ENCODE measurements around the gene GPR52. TPM values are rescaled to one million over a fixed set of nuclear protein-coding genes. Genes with fewer than 3 reads are reported as not detected.

Gene GPR52
- total RNA-seq, 2 donors from 2014 or later, result 0.98 to 1.1 TPM

- Histone ChIP-seq H3K4me1 (peaks cover 0 to 3% of the 10 kb centered on the region in 2 donors), H3K36me3 (no peaks in the 10 kb centered on the region), H3K9me3 (no peaks in the 10 kb centered on the region), H3K27ac (no peak overlapping the region), H3K4me3 (no peak overlapping the region), H3K27me3 (no peaks in the 10 kb centered on the region)
- no peak for TF ChIP-seq CTCF (IDR thresholded peaks at IDR 0.05)
- DNase-seq (ENCODE audit: low spot score), result no peak
These were observed 14.3 kb upstream of the GPR52 start for GRCh38 chr1:174433451-174433850.

- DNase-seq (ENCODE audit: low spot score), result no peak
- no peaks in the 10 kb centered on the region for H3K27me3 ChIP-seq
- no peak overlapping the region for H3K27ac ChIP-seq
- no peaks in the 10 kb centered on the region for H3K36me3 ChIP-seq
- no peak overlapping the region for H3K4me3 ChIP-seq
- no peak for TF ChIP-seq CTCF (IDR thresholded peaks at IDR 0.05)
- peaks cover 0 to 24% of the 10 kb centered on the region in 2 donors for H3K4me1 ChIP-seq
- H3K9me3 ChIP-seq, result peaks cover 0 to 4% of the 10 kb centered on the region in 2 donors
These were observed 2.4 kb upstream of the GPR52 start for GRCh38 chr1:174445351-174445750.

GRCh38 chr1:174445817-174446216 lies 1.9 kb upstream of the GPR52 start:
- no peak for TF ChIP-seq CTCF (IDR thresholded peaks at IDR 0.05)
- Histone ChIP-seq H3K27me3 (no peaks in the 10 kb centered on the region), H3K4me3 (no peak overlapping the region), H3K9me3 (peaks cover 0 to 4% of the 10 kb centered on the region in 2 donors), H3K36me3 (no peaks in the 10 kb centered on the region), H3K27ac (no peak overlapping the region), H3K4me1 (peaks cover 0 to 24% of the 10 kb centered on the region in 2 donors)
- DNase-seq (ENCODE audit: low spot score), result no peak

GRCh38 chr1:174448531-174448883 lies 743 bp downstream of the GPR52 start:
- peaks cover 0 to 4% of the 10 kb centered on the region in 2 donors for H3K9me3 ChIP-seq
- no peak overlapping the region for H3K4me3 ChIP-seq
- no peak overlapping the region for H3K27ac ChIP-seq
- no peaks in the 10 kb centered on the region for H3K27me3 ChIP-seq
- DNase-seq (ENCODE audit: low spot score), result no peak
- TF ChIP-seq CTCF (IDR thresholded peaks at IDR 0.05), result no peak
- H3K36me3 ChIP-seq, result no peaks in the 10 kb centered on the region
- H3K4me1 ChIP-seq, result peaks cover 0 to 24% of the 10 kb centered on the region in 2 donors

- Histone ChIP-seq H3K4me3 (no peak overlapping the region), H3K9me3 (no peaks in the 10 kb centered on the region), H3K27ac (no peak overlapping the region), H3K27me3 (no peaks in the 10 kb centered on the region), H3K36me3 (no peaks in the 10 kb centered on the region), H3K4me1 (peaks cover 0 to 24% of the 10 kb centered on the region in 2 donors)
- no peak for TF ChIP-seq CTCF (IDR thresholded peaks at IDR 0.05)
- DNase-seq (ENCODE audit: low spot score), result no peak
These were observed 1.2 kb downstream of the GPR52 start for GRCh38 chr1:174448974-174449373.

- H3K36me3 ChIP-seq, result no peaks in the 10 kb centered on the region
- H3K9me3 ChIP-seq, result no peaks in the 10 kb centered on the region
- no peak for TF ChIP-seq CTCF (IDR thresholded peaks at IDR 0.05)
- H3K4me1 ChIP-seq, result peaks cover 0 to 18% of the 10 kb centered on the region in 2 donors
- no peaks in the 10 kb centered on the region for H3K27me3 ChIP-seq
- H3K4me3 ChIP-seq, result no peak overlapping the region
- DNase-seq (ENCODE audit: low spot score), result no peak
- H3K27ac ChIP-seq, result no peak overlapping the region
These were observed 3.6 kb downstream of the GPR52 start for GRCh38 chr1:174451408-174451807.
